HEK293 (cell line): ENCODE measurements around the gene BTG1.

Experiments used
- CTCF ChIA-PET: fragments of 350-600 bp; formaldehyde crosslinking; extraction: SDS; loops from one replicate; lab custom pipeline; 2021; ENCODE audit warnings: antibody characterized with exemption; lab: Yijun Ruan, JAX
- POLR2A ChIA-PET: fragments of 300-600 bp; formaldehyde crosslinking; extraction: SDS; loops from one replicate; lab custom pipeline; 2020; ENCODE audit warnings: antibody characterized with exemption, inconsistent platforms; lab: Yijun Ruan, JAX
- H3K27ac ChIP-seq: fragments of 200-500 bp; sonication (Bioruptor generic); 2 replicates; pipeline ENCODE4 v1.5.1; 2014; ENCODE audit warnings: low read depth, low read length, control low read depth, inconsistent platforms; ENCODE audit errors: extremely low read depth
- H3K36me3 ChIP-seq, 2 experiments: fragments of 200-500 bp in 1 of 2; sonication (Bioruptor generic) in 1 of 2; 1 replicate in 1 of 2; 2 replicates in 1 of 2; pipeline ENCODE4 v1.5.1; 2014 to 2017; ENCODE audit warnings: inconsistent platforms in 2 of 2, low read length in 2 of 2; ENCODE audit not compliant: control insufficient read depth in 2 of 2, insufficient read depth in 1 of 2
- H3K4me1 ChIP-seq: fragments of 200-500 bp; sonication (Bioruptor generic); 2 replicates; pipeline ENCODE4 v1.5.1; 2014; ENCODE audit warnings: mild to moderate bottlenecking, low read length, inconsistent platforms; ENCODE audit not compliant: control insufficient read depth, insufficient read depth
- H3K4me3 ChIP-seq: 2 replicates; pipeline ENCODE4 v1.5.1; 2011; ENCODE audit warnings: low read depth, mild to moderate bottlenecking, control low read depth, low read length, moderate library complexity
- H3K9me3 ChIP-seq: fragments of 200-500 bp; sonication (Bioruptor generic); 2 replicates; pipeline ENCODE4 v1.5.1; 2014; ENCODE audit warnings: low read depth, low read length, inconsistent platforms; ENCODE audit not compliant: control insufficient read depth, insufficient read depth
- KLF8 ChIP-seq: fragments of 450-650 bp; formaldehyde crosslinking; IDR thresholded peaks from 2 replicates; pipeline ENCODE4 v1.5.1; 2016; ENCODE audit warnings: missing biosample characterization, missing genetic modification characterization
- KLF9 ChIP-seq: fragments of 450-650 bp; formaldehyde crosslinking; IDR thresholded peaks from 2 replicates; pipeline ENCODE4 v1.5.1; 2016; ENCODE audit warnings: missing biosample characterization, missing genetic modification characterization, low read depth
- MYNN ChIP-seq: fragments of 450-650 bp; formaldehyde crosslinking; IDR thresholded peaks from 2 replicates; pipeline ENCODE4 v1.5.1; 2016; ENCODE audit warnings: missing biosample characterization, missing genetic modification characterization, borderline replicate concordance
- SP2 ChIP-seq: fragments of 450-650 bp; formaldehyde crosslinking; IDR thresholded peaks from 2 replicates; pipeline ENCODE4 v1.5.1; 2016; ENCODE audit warnings: missing biosample characterization, missing genetic modification characterization
- TRIM28 ChIP-seq: IDR thresholded peaks from 2 replicates; pipeline ENCODE4 v1.6.1; 2011; ENCODE audit warnings: low read length, control low read depth, borderline replicate concordance
- TSHZ1 ChIP-seq: fragments of 450-650 bp; formaldehyde crosslinking; IDR thresholded peaks from 2 replicates; pipeline ENCODE4 v1.5.1; 2016; ENCODE audit warnings: missing biosample characterization, missing genetic modification characterization, borderline replicate concordance
- ZBTB1 ChIP-seq: fragments of 450-650 bp; formaldehyde crosslinking; IDR thresholded peaks from 2 replicates; pipeline ENCODE4 v1.5.1; 2016; ENCODE audit warnings: missing biosample characterization, missing genetic modification characterization
- ZBTB8A ChIP-seq: fragments of 450-650 bp; formaldehyde crosslinking; IDR thresholded peaks from 2 replicates; pipeline ENCODE4 v1.5.1; 2016; ENCODE audit warnings: missing biosample characterization, missing genetic modification characterization
- ZNF19 ChIP-seq: fragments of 450-650 bp; formaldehyde crosslinking; IDR thresholded peaks from 2 replicates; pipeline ENCODE4; 2016; ENCODE audit warnings: missing biosample characterization, missing genetic modification characterization, low read depth
- ZNF221 ChIP-seq: fragments of 450-650 bp; formaldehyde crosslinking; IDR thresholded peaks from 2 replicates; pipeline ENCODE4 v1.5.1; 2017; ENCODE audit warnings: missing biosample characterization, missing genetic modification characterization, borderline replicate concordance
- ZNF302 ChIP-seq: fragments of 450-650 bp; formaldehyde crosslinking; IDR thresholded peaks from 2 replicates; pipeline ENCODE4 v1.5.1; 2016; ENCODE audit warnings: missing biosample characterization, missing genetic modification characterization, low read depth
- ZNF391 ChIP-seq: fragments of 450-650 bp; formaldehyde crosslinking; IDR thresholded peaks from 2 replicates; pipeline ENCODE4 v1.5.1; 2016; ENCODE audit warnings: low read depth, missing biosample characterization, missing genetic modification characterization, borderline replicate concordance
- ZNF510 ChIP-seq: fragments of 450-650 bp; formaldehyde crosslinking; IDR thresholded peaks from 2 replicates; pipeline ENCODE4 v1.5.1; 2018; ENCODE audit warnings: mild to moderate bottlenecking, missing genetic modification characterization, missing biosample characterization; ENCODE audit not compliant: insufficient replicate concordance
- ZNF585B ChIP-seq: fragments of 450-650 bp; formaldehyde crosslinking; IDR thresholded peaks from 2 replicates; pipeline ENCODE4 v1.5.1; 2016; ENCODE audit warnings: missing biosample characterization, missing genetic modification characterization
- ZSCAN23 ChIP-seq: fragments of 450-650 bp; formaldehyde crosslinking; IDR thresholded peaks from 2 replicates; pipeline ENCODE4 v1.5.1; 2016; ENCODE audit warnings: missing biosample characterization, missing genetic modification characterization
- TF ChIP-seq, protein P1 (sequence below): fragments of 450-650 bp; formaldehyde crosslinking; IDR thresholded peaks from 2 replicates; pipeline ENCODE4 v1.5.1; 2017; ENCODE audit warnings: missing biosample characterization, mild to moderate bottlenecking, missing genetic modification characterization, moderate library complexity
- TF ChIP-seq, protein P2 (sequence below): fragments of 450-650 bp; formaldehyde crosslinking; IDR thresholded peaks from 2 replicates; pipeline ENCODE4 v1.5.1; 2016; ENCODE audit warnings: missing biosample characterization, missing genetic modification characterization
- TF ChIP-seq, protein P3 (sequence below): fragments of 450-650 bp; formaldehyde crosslinking; IDR thresholded peaks from 2 replicates; pipeline ENCODE4 v1.5.1; 2016; ENCODE audit warnings: missing biosample characterization, missing genetic modification characterization, low read depth

BTG1 gene

DNA sequence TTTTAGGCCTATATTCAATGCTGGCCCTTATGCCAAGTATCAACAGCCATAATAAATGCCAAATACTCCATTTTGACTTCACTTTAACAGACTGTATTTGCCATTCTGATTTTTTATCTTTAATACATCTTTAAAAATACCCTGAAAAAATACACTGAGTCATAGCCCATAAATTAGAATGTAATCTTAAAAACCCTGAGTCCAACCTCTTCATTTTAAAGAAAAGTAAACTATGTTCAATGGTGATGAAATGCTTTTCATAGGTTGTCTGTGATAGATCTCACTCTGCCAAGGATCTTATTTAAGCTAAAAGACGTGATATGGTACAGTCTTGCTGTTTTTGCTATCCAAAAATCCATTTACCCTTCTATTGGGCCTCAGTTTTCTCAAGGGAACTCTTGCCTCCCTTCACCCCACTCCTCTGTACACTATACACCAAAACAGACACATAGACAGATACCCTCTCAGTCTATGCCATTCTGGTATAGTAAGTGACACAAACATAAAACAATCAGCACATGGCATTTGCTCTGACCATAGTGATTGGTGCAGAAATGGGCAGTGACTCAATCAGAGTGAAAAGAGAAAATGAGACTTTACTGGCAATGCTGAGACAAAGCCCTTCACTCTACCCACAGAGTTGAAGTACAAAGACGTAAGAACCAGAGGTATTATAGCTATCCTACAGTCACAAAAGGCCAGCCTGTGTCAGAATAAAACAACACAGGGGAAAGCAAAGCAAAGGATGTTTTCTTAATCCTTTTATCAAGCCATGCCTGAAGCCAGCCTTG, 49.1 kb downstream of the BTG1 start:
- H3K4me1 ChIP-seq: no peaks in the 10 kb centered on the region
- no peak overlapping the region for H3K27ac ChIP-seq
- no peaks in the 10 kb centered on the region for H3K9me3 ChIP-seq
- POLR2A ChIA-PET: interaction anchor here (1.6 kb wide), 1 partner anchor 49 kb away, joined by 4 read pairs; the partner anchor contains the start of gene BTG1
- CTCF ChIA-PET: interaction anchor here (0.6 to 0.7 kb wide), 3 partner anchors 18 to 241 kb away, joined by 3 to 5 read pairs (median 3); no protein-coding TSS in a partner anchor
- H3K4me3 ChIP-seq: no peak overlapping the region
- H3K36me3 ChIP-seq: no peaks in the 10 kb centered on the region
- TF ChIP-seq ZNF221 (tag by site-specific recombination) (no peak), ZNF391 (tag by site-specific recombination) (no peak), KLF8 (tag by site-specific recombination) (no peak), ZNF585B (tag by site-specific recombination) (no peak), ZNF19 (tag by site-specific recombination) (no peak), MYNN (tag by site-specific recombination) (no peak), SP2 (tag by site-specific recombination) (no peak), TRIM28 (no peak), ZBTB1 (tag by site-specific recombination) (no peak), ZBTB8A (tag by site-specific recombination) (no peak), KLF9 (no peak), ZNF510 (tag by site-specific recombination) (no peak), ZSCAN23 (tag by site-specific recombination) (no peak), ZNF302 (no peak), TSHZ1 (no peak)
- TF ChIP-seq, protein P1, sequence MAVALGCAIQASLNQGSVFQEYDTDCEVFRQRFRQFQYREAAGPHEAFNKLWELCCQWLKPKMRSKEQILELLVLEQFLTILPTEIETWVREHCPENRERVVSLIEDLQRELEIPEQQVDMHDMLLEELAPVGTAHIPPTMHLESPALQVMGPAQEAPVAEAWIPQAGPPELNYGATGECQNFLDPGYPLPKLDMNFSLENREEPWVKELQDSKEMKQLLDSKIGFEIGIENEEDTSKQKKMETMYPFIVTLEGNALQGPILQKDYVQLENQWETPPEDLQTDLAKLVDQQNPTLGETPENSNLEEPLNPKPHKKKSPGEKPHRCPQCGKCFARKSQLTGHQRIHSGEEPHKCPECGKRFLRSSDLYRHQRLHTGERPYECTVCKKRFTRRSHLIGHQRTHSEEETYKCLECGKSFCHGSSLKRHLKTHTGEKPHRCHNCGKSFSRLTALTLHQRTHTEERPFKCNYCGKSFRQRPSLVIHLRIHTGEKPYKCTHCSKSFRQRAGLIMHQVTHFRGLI: no peak
- TF ChIP-seq, protein P2, sequence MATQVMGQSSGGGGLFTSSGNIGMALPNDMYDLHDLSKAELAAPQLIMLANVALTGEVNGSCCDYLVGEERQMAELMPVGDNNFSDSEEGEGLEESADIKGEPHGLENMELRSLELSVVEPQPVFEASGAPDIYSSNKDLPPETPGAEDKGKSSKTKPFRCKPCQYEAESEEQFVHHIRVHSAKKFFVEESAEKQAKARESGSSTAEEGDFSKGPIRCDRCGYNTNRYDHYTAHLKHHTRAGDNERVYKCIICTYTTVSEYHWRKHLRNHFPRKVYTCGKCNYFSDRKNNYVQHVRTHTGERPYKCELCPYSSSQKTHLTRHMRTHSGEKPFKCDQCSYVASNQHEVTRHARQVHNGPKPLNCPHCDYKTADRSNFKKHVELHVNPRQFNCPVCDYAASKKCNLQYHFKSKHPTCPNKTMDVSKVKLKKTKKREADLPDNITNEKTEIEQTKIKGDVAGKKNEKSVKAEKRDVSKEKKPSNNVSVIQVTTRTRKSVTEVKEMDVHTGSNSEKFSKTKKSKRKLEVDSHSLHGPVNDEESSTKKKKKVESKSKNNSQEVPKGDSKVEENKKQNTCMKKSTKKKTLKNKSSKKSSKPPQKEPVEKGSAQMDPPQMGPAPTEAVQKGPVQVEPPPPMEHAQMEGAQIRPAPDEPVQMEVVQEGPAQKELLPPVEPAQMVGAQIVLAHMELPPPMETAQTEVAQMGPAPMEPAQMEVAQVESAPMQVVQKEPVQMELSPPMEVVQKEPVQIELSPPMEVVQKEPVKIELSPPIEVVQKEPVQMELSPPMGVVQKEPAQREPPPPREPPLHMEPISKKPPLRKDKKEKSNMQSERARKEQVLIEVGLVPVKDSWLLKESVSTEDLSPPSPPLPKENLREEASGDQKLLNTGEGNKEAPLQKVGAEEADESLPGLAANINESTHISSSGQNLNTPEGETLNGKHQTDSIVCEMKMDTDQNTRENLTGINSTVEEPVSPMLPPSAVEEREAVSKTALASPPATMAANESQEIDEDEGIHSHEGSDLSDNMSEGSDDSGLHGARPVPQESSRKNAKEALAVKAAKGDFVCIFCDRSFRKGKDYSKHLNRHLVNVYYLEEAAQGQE: no peak
- TF ChIP-seq, protein P3, sequence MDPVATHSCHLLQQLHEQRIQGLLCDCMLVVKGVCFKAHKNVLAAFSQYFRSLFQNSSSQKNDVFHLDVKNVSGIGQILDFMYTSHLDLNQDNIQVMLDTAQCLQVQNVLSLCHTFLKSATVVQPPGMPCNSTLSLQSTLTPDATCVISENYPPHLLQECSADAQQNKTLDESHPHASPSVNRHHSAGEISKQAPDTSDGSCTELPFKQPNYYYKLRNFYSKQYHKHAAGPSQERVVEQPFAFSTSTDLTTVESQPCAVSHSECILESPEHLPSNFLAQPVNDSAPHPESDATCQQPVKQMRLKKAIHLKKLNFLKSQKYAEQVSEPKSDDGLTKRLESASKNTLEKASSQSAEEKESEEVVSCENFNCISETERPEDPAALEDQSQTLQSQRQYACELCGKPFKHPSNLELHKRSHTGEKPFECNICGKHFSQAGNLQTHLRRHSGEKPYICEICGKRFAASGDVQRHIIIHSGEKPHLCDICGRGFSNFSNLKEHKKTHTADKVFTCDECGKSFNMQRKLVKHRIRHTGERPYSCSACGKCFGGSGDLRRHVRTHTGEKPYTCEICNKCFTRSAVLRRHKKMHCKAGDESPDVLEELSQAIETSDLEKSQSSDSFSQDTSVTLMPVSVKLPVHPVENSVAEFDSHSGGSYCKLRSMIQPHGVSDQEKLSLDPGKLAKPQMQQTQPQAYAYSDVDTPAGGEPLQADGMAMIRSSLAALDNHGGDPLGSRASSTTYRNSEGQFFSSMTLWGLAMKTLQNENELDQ (tag by site-specific recombination): no peak
